Activated CD4-positive, CD25-positive, alpha-beta regulatory T cell (primary cell): Measurements from ENCODE around the gene TSPAN11.
"Not testable (repeated sequence)": the region's sequence is repeated elsewhere in the genome, so short reads cannot be mapped to it uniquely, and the experiment has no call there.

Source experiments
- DNase-seq, 4 experiments: peaks; one replicate each; lab custom pipeline; 2025; lab: John Stamatoyannopoulos, UW

Gene TSPAN11, protein sequence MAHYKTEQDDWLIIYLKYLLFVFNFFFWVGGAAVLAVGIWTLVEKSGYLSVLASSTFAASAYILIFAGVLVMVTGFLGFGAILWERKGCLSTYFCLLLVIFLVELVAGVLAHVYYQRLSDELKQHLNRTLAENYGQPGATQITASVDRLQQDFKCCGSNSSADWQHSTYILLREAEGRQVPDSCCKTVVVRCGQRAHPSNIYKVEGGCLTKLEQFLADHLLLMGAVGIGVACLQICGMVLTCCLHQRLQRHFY

DNA sequence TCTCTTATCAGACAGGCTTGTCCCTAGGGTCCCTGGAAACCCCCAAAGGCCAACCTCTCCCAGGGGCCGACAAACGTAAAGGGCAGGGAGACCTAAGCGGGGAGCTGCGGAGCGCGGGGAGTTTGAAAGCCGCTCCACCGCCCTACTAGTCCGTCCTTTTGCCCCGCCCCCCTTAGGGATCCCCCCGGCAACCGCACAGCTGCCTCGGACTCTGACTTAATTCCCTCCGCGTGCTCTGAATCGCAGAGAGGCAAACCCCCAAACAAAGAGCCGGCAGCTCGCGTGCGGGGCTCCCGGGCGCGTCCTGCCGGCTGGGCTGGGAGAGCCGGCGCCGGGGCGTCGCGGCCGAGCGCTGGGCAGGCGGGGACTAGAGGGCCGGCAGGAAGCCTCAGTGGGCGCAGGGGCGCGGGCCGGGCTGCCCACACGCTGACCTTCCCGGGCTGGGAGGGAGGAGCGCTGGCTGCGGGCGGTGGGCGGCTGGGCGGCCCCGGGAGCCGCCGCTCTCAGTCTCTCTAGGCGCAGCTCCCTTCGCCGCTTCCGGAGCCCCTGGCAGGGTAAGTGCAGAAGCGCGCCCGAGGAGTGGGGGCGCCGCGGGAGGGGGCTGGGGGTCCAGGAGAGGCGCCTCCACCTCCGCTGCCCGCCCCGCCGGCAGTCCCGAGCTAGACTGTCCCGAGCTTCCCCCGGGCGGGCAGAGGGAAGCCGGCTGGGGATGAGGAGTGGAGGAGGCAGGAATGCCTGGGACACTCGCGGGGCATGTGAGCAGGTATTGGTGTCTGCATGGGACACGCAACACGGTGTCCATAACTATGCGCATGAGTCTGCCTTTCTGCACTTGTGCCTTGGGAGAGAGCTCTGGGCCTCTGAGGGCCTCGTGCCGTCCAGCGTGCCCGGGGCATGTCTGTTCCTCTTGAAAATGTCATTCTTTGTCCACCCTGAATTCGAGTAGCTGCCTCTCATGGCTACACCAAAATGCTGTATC, at the start of gene TSPAN11:
TSS of gene TSPAN11 (plus strand) at position 506 of the 979 bp plus-strand sequence. CDS start 27,244 bp downstream, outside the sequence.
- DNase-seq: no peak

DNA sequence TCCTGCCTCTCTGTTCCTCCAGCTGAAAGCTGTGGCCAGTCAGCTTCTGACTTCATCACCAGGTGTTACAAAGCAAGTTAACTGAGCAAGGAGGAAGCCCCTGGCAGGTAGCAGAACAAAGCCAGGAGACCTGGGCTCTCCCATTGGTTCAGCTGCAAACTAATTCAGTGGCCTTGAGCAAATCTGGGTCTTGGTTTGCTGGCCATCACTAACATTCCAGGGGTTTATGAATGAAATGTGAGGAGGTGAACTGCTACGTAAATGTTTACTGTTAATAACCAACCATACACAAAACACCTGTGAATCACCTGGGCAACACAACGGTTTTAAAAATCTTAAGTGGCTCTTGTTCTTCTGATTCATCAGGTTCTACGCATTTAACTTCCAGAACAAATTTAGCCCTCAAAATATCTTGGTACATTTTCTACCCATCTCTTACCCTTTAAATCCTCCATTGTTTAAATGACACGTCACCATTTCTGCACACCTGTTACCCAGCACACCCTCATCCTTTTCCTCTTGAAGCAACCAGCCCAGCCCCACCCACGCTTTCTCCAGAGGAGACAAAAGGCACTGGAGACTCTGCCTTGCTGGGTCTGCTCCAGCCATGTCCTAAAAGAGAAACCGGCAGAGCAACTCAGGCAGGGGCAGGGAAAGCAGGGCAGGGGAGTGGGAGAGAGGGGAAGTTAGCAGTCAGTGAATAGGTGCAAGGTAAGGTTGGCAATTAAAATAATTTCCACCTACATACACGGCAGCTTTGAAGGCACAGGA, 49.3 kb upstream of the TSPAN11 start:
- DNase-seq: no peak

DNA sequence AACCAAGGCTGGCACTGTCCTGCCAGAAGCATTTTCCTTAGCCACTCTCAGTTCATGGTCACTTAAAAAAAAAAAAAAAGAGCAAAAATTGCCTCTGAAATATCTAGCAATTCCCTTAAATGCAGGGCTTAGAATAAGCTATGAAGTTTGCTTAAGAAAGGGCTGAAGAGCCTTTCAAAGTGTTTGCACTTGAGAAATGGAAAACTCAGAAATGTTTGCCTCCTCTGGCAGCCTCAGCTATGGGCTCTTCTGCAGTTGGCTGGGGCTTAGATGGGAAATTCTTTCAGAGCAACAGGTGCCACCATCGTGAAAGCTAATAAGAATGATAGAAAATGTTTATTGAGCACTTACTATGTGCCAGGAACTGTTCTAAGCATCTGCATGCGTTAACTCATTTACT, 48.5 kb upstream of the TSPAN11 start:
- no peak for DNase-seq

DNA sequence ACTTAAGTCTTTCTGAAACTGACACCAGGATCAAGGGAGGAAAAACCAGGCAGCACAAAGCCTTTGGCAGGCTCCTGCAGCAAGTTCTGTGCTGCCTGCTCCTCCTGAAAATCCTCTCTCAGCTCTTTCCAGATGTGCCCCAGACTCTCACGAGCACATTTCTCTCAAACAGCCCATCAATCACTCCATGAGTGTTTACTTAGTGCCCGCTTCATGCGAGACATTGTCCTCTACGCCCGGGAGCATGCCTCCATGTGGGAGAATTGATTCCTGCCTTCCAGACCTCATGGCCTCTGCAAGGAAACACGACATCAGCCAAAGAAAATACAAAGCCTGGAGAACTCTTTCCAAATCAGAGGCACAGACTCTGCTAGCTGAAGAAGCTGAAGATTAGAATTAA, 46.5 kb upstream of the TSPAN11 start:
- DNase-seq: no peak

DNA sequence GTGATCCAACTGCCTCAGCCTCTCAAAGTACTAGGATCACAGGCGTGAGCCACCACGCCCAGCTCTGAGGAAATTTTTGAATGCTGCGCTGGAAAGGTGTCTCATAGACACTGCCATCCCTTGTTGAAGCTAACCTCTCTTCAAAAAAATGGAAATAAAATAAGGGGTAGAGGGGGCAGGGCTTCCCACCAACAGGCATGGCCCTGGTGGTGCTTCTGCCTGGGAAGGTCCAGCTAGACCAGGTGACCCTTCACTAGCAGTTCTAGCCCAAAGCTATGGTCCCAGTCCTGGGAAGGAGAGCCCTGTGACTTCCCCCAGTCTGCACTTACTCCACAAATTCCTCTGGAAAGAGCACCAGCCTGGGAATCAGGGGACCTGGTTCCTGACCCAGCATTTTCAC, 45.7 kb upstream of the TSPAN11 start:
- DNase-seq: no peak

DNA sequence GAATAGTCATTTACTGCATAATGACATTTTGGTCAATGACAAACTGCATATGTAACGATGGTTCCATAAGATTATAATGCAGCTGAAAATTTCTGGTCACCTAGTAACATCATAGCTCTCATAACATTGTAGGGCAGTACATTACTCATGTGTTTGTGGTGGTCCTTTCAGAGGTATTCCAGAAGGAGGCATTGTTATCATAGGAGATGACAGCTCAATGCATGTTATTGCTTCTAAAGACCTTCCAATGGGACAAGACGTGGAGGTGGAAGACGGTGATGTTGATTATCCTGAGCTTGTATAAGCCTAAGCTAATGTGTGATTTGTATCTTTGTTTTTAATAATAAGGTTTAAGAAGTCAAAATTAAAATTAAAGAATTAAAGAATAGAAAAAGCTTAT, 43.8 kb upstream of the TSPAN11 start:
- no peak for DNase-seq

DNA sequence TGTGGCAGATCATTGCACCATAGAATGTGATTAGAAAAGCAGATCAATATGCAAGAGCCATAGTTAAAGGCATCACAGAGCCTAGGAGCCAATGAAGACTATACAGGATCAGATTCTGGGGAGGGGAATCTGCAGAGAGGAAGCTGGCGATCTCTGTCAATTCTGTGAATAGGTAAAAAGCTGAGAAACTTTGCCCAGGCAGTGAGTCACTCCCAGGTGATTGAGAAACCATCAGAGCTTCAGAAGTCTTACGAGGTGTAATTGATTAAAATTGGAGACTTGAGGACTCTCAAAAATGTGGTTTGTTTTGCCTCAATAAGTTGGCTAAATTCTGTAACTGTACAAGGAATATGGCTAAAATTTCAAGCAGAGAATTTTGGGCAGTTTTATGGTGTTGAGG, 41.7 kb upstream of the TSPAN11 start:
- no peak for DNase-seq

DNA sequence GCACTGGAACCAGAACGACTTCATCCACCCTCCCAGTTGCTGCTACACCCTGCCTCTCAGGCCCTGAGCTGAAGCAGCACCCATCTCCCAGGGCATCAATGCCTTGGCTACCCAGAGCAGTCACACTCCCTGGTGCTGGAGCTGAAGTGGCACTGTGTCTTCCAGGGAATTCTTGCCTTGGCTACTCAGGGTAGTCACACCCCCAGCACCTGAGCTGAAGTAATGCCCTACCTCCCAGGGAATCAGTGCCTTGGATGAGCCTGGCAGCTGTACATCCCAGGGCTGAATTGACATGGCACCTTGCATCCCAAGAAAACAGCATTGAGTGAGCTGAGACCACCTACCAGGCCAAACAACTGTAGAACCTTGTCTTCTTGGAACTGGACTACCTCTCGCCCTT, 41.2 kb upstream of the TSPAN11 start:
- no peak for DNase-seq

DNA sequence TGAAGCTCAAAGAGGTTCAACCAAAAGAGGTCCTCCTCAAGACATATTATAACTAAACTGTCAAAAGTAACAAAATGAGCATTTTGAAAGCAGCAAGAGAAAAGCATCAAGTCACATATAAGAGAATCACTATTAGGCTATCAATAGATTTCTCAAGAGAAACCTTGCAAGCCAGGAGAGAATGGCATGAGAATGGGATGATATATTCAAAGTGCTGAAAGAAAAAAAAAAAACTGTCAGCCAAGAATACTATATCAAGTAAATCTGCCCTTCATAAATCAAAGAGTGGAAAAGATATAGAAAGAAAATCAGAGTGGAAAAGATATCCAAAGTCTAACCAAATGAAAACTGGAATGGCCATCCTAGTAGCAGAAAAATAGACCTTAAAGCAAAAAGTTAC, 39.3 kb upstream of the TSPAN11 start:
- no peak for DNase-seq

DNA sequence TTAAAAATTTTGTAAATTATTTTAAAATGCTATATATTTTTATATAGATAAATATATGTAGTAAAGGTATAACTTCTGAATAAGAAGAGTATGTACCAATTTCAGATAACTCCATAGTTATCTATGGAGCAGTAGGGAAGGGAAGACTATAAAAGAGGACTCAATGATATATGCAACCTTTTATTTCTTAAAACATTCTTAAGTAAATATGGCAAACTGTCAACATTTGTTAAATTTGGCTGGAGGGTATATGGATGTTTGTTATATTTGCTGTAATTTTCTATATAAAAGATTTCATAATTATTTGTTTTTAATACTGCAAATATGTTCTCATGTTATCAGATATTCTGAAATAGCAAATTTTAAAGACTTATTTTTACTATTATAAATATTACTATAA, 38.3 kb upstream of the TSPAN11 start:
- no peak for DNase-seq

DNA sequence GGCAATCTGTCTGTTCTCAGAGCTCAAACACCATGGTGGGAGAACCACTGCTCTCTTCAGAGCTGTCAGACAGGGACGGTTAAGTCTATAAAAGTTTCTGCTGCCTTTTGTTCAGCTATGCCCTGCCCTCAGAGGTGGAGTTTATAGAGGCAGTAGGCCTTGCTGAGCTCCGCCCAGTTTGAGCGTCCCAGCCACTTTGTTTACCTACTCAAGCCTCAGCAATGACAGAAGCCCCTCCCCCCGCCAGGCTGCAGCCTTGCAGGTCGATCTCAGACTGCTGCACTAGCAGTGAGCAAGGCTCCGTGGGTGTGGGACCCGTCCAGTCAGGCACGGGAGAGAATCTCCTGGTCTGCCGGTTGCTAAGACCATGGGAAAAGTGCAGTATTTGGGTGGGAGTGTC, 32.0 kb upstream of the TSPAN11 start:
- not testable (repeated sequence) for DNase-seq

DNA sequence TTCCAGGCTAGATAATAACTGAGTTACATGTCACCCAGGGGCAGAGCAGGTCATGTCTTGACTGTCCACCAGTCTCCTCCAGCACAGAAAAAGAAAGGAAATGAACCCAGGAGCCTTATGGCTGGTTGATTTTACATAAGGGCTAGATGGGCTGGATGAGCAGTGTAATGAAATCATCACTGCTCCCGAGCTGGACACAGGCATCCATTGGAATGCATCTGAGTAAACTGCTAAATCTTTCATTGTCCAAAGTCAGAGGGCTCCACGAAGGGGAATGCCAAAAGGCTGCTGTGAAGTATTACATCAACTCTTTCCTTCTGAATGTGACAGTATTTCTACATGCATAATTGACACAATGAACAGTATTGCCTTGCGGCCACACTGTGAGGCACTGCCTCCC, 30.1 kb upstream of the TSPAN11 start:
- no peak for DNase-seq

DNA sequence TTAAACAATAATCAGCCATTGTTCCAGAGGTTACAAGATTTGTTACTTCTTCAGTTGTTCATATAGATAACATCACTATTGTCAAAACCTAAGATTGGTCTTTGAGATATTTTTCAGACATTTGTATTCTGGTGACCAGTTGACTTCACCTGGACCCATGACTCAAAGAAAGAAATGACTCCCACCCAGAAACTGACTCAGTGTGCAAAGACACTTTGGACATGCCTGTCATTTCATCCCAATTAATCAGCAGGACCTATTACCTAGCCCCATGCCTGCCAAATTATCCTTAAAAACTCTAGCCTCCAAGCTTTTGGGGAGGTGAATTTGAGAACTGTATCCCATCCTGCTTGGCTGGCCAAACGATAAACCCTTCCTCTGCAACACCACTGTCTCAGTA, 27.7 kb upstream of the TSPAN11 start:
- DNase-seq: no peak

DNA sequence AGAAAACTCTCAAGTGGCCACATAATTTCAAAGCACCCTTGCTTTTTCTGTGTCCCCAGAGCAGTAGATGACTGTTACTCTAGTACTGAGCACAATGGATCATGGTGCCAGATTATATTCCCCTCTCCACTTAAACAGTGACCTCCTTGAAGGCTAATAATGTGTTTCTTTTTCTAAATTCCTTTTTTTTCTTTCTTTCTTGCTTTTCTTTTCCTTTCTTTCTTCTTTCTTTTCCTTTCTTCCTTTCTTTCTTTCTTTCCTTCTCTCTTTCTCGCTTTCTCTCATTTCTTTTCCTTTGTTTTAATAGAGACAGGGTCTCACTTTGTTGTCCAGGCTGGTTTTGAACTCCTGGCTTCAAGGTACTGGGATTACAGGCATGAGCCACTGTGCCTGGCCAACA, 26.2 kb upstream of the TSPAN11 start:
- DNase-seq: no peak

DNA sequence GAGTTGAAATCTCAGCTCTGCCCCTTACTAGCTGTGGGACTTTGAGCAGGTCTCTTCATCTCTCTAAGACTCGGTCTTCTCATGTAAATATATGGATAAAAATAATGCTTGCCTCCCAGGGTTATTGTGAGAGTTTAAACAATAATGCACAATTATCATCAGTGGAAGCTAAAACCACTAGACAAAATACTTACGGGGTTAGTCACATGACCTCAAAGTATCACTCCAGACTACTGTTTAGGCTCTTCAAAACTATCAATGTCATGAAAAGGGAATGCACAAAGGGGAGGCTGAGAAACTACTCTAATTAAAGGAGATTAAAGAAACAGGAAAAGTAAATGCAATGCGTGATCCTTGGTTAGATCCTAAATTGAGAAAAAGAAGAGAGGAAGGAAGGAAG, 24.5 kb upstream of the TSPAN11 start:
- DNase-seq: no peak

DNA sequence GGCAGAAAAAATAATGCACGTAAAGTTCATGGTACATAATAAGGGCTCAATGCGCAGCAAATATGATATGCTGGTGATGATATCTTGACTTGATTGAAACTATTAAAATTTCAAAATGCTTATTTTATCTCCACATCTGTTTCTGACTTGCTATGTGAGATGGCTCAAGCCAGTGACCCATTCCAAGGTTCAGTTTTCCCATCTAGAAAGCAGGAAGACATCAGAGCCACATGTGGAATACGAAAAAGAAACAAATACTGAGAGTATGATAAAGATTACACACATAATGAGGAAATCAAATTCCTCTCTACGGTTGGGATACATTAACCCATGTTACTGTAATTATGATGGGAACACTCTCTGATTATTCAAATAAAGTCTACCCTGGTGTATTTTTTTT, 24.0 kb upstream of the TSPAN11 start:
- no peak for DNase-seq

DNA sequence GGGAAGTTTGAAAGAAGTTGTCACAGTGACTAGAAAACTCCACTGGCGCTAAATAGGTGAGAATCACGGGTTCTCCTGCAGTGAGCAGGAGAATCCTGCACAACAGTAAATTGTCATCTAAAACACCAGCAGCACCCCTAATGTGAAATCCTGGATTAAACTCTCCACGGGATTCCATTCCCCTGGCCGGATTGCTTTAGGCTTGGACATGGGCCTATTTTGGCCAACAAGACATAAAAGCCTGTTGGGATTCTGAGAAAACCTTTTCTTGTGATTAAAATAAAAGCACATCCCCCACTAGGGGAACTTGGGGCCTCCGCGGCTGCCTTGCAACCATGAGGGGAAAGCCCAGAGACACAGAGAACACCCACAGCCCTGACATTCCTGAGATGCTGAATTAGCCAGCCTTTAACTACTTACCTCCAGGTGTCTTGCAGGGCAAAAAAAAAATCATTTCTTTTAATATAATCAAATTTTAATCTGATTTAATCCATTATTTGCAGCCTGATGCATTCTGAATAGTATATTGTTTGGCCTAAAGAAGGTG, 21.0 kb upstream of the TSPAN11 start:
- DNase-seq: no peak

DNA sequence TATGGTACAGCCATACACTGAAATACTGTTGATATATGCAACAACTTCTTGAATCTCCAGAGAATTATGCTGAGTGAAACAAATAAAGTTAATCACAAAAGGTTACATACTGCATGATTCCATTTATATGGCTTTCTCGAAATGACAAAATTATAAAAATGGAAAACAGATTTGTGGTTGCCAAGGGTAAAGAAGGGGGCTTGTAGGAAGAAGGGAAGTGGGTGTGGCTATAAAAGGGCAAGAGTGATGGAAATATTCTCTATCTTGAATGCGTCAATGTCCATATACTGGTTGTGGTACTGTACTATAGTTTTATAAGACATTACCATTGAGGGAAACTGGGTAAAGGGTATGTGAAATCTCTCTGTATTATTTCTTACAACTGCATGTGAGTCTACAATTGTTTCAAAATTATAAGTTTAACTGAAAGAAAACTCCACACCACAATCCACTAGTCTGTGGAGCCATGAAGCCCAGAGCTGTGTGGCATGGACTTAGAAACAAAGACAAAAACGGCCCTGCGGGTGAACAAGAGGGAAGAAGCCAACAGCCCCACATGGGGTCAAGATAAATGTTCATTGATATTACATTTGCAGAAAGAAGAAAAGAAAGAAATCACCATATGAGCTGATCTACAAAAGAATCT, 18.3 kb upstream of the TSPAN11 start:
- no peak for DNase-seq

DNA sequence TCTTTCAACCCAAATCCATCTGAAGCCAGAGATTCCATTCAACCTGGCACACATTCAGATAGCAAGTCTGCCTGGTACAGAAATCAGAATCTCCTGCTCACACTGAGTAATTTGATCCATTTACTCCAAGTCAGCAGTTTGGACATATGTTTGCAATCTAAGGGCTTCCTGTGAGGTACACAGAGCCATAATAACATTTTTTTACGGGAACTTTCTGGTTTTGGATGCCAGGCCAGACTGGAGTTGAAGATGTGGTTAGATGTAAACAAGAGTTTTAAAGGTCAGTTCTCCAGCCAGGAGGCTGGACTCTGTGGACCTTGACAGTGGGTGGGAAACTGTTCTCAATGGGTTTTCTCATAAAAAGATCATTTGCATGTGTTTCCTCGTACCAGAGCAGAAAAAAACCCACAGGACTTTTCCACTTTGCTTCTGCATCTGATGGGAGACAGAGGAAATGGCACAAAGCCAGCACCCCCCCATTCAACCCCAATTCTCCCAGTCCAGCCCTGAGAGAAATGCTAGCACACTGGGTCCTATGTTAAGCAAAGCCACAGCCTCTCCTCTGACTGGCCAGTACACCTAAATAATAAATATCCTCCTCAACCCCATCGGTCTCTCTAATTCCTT, 17.7 kb upstream of the TSPAN11 start:
- no peak for DNase-seq

DNA sequence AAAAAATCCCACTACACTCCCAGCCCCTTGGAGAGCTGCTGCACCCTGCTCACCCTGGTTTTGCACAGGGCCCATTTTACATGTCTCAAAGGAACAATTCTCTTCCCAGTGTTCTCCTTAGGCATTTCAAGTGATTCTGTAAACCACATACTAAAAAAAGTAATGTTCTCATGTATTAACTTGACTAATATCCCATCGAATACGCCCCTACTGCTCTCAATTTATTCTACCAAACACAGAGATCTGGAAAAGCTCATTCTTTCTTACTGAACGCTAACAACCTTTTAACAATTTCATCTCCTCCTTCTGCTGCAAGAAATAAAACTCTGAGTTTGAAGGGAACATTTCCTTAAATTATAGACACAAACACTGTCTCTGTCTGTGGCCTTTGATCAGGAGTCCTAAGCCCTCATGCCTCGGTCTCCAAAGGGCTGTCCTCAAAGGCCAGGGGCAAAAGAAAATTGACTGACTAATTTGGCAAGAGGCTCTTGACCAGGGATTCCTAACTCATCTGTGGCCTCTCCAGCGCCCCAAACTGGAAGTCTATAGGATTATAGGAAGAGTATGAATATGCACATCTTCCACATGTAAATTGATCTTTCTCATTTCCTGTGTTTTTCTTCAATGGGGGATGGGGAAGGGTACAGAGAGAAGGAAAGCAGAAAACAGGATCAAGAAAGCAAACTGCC, 17.1 kb upstream of the TSPAN11 start:
- DNase-seq: no peak

DNA sequence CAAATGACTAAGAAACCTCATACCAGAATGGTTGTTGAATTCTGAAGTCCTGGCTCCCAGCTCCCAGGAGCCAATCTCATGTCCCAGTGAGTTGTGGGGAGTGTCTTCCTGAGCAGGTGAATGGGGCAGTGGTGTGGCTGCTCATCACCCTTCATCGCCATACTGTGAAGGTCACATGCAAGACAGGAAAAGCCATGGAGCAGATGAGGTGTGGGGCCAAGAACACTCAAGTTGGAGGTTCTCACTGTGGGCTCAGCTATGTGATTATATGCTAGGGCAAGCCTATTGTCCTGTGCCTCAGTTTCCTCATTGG, 16.6 kb upstream of the TSPAN11 start:
- DNase-seq: no peak
